Breast epithelium (tissue), 4 donors: Measurements from ENCODE around the gene ATP6AP1. TPM values are rescaled to one million over a fixed set of nuclear protein-coding genes. Genes with fewer than 3 reads are reported as not detected.

ENCODE experiments used
- DNase-seq, 2 donors: peaks; one replicate each; pipeline ENCODE4 v3.0.0-alpha.2; 2019; ENCODE audit warnings: low spot score in 2 of 2
- H3K27ac ChIP-seq, 2 donors: fragments of 200-600 bp; sonication (generic) in 1 of 2; one replicate each; pipeline ENCODE4 v1.5.1; 2016 to 2019; ENCODE audit warnings: mild to moderate bottlenecking in 1 of 2
- H3K27me3 ChIP-seq, 2 donors: fragments of 200-600 bp; sonication (generic) in 1 of 2; one replicate each; pipeline versions ENCODE4 v1.5.1 to v1.6.0; 2017 to 2019; ENCODE audit warnings: control low read depth in 1 of 2, mild to moderate bottlenecking in 1 of 2
- H3K36me3 ChIP-seq: fragments of 200-600 bp; one replicate; pipeline ENCODE4 v1.5.1; 2019
- H3K4me1 ChIP-seq, 2 donors: fragments of 200-600 bp; sonication (generic); one replicate each; pipeline ENCODE4 v1.5.1; 2016 to 2019; ENCODE audit warnings: control low read depth in 1 of 2
- H3K4me3 ChIP-seq, 3 donors: fragments of 200-600 bp; sonication (generic); 1 replicate in 2 of 3; 2 replicates in 1 of 3; pipeline ENCODE4 v1.5.1; 2016 to 2019; ENCODE audit warnings: mild to moderate bottlenecking in 3 of 3, moderate library complexity in 2 of 3
- H3K9me3 ChIP-seq, 2 donors: fragments of 200-600 bp; sonication (generic) in 1 of 2; one replicate each; pipeline ENCODE4 v1.5.1; 2016 to 2019; ENCODE audit warnings: control low read depth in 1 of 2
- CTCF ChIP-seq, 3 donors: fragments of 450-650 bp; IDR thresholded peaks; one replicate each; pipeline ENCODE4 v1.5.1; 2016 to 2017; ENCODE audit warnings: antibody characterized with exemption in 3 of 3, mild to moderate bottlenecking in 3 of 3, moderate library complexity in 3 of 3
- POLR2A ChIP-seq: fragments of 450-650 bp; IDR thresholded peaks from one replicate; pipeline ENCODE4 v1.6.1; 2016; ENCODE audit warnings: antibody characterized with exemption, mild to moderate bottlenecking, moderate library complexity
- POLR2AphosphoS5 ChIP-seq, 3 donors: sonication (generic); formaldehyde crosslinking; IDR thresholded peaks; one replicate each; pipeline ENCODE4 v1.6.1; 2017; ENCODE audit warnings: antibody characterized with exemption in 3 of 3
- intact Hi-C: fragments of 100-400 bp; cut with DNase I; formaldehyde crosslinking; loops from one replicate; pipeline ENCODE4 v1.15.1; 2023; ENCODE audit warnings: low total_unique reads
- total RNA-seq, 3 donors: library from RNA; depleted of rRNA; stranded (reverse); fragments of >200 nt; gene quantifications; one replicate each; pipeline ENCODE4 v1.1.0, GENCODE V29; 2016

ATP6AP1 gene
- total RNA-seq, 3 donors from 2014 or later: 31.5 to 57.1 (median 34.8) TPM

- no peaks in the 10 kb centered on the region for H3K36me3 ChIP-seq
Measured at GRCh38 chrX:154464806-154465365, 36.4 kb downstream of the ATP6AP1 start.

GRCh38 chrX:154465601-154466000 lies 37.1 kb downstream of the ATP6AP1 start:
- H3K27me3 ChIP-seq: peaks cover 0 to 29% of the 10 kb centered on the region in 2 donors
- DNase-seq: no peak
- peaks cover 0 to 3% of the 10 kb centered on the region in 2 donors for H3K9me3 ChIP-seq
- H3K27ac ChIP-seq: no peak overlapping the region
- no peaks in the 10 kb centered on the region for H3K36me3 ChIP-seq
- H3K4me1 ChIP-seq: no peaks in the 10 kb centered on the region
- no peak overlapping the region for H3K4me3 ChIP-seq
- no peak for TF ChIP-seq POLR2A
- no peak for TF ChIP-seq POLR2AphosphoS5 (IDR thresholded peaks at IDR 0.05)
- no peak for TF ChIP-seq CTCF (IDR thresholded peaks at IDR 0.05)
- intact Hi-C loops: no loop called here

More at GRCh38 chrX:154464806-154465365, 36.4 kb downstream of the ATP6AP1 start:
- Histone ChIP-seq H3K27ac (no peak overlapping the region), H3K4me1 (no peaks in the 10 kb centered on the region), H3K4me3 (no peak overlapping the region), H3K27me3 (peaks cover 0 to 29% of the 10 kb centered on the region in 2 donors), H3K9me3 (peaks cover 0 to 3% of the 10 kb centered on the region in 2 donors)
- TF ChIP-seq CTCF (IDR thresholded peaks at IDR 0.05): no peak
- TF ChIP-seq POLR2A: no peak
- no peak for TF ChIP-seq POLR2AphosphoS5 (IDR thresholded peaks at IDR 0.05)
- intact Hi-C loops: no loop called here
- no peak for DNase-seq

GRCh38 chrX:154466036-154466435 lies 37.6 kb downstream of the ATP6AP1 start:
- no peak overlapping the region for H3K27ac ChIP-seq
- no peaks in the 10 kb centered on the region for H3K36me3 ChIP-seq
- no peak for DNase-seq
- H3K27me3 ChIP-seq: peaks cover 0 to 29% of the 10 kb centered on the region in 2 donors
- no peak overlapping the region for H3K4me3 ChIP-seq
- peaks cover 0 to 3% of the 10 kb centered on the region in 2 donors for H3K9me3 ChIP-seq
- intact Hi-C loops: no loop called here
- TF ChIP-seq POLR2A (no peak), CTCF (IDR thresholded peaks at IDR 0.05) (no peak), POLR2AphosphoS5 (IDR thresholded peaks at IDR 0.05) (no peak)
- no peaks in the 10 kb centered on the region for H3K4me1 ChIP-seq

GRCh38 chrX:154466907-154467306 lies 38.4 kb downstream of the ATP6AP1 start:
- Histone ChIP-seq H3K27me3 (peaks cover 0 to 29% of the 10 kb centered on the region in 2 donors), H3K4me3 (no peak overlapping the region), H3K4me1 (no peaks in the 10 kb centered on the region), H3K36me3 (no peaks in the 10 kb centered on the region), H3K9me3 (peaks cover 0 to 3% of the 10 kb centered on the region in 2 donors), H3K27ac (no peak overlapping the region)
- intact Hi-C loops: no loop called here
- no peak for DNase-seq
- TF ChIP-seq POLR2A (no peak), POLR2AphosphoS5 (IDR thresholded peaks at IDR 0.05) (no peak), CTCF (IDR thresholded peaks at IDR 0.05) (no peak)

- Histone ChIP-seq H3K36me3 (no peaks in the 10 kb centered on the region), H3K4me3 (no peak overlapping the region), H3K4me1 (no peaks in the 10 kb centered on the region), H3K27ac (no peak overlapping the region), H3K27me3 (peaks cover 0 to 33% of the 10 kb centered on the region in 2 donors), H3K9me3 (peaks cover 0 to 3% of the 10 kb centered on the region in 2 donors)
- DNase-seq: no peak
- TF ChIP-seq CTCF (IDR thresholded peaks at IDR 0.05) (no peak), POLR2A (no peak), POLR2AphosphoS5 (IDR thresholded peaks at IDR 0.05) (no peak)
- intact Hi-C loops: no loop called here
Measured at GRCh38 chrX:154467556-154467955, 39.1 kb downstream of the ATP6AP1 start.
